GM19395 (cell line): Measurements from ENCODE around the gene MGA.
A peak's percentile ranks its signal among the peaks of the same experiment; 100 is the strongest.

Experiments used
- ATAC-seq: cut with Tn5 transposase; IDR thresholded peaks from one replicate; pipeline ENCODE4 v1.9.1; 2021; ENCODE audit warnings: mild to moderate bottlenecking, moderate library complexity; ENCODE audit not compliant: unreplicated experiment

The MGA gene

GRCh38 chr15:41656188-41656587 lies 4.0 kb upstream of the MGA start:
- no peak for ATAC-seq

- no peak for ATAC-seq
Observed at GRCh38 chr15:41658689-41659088, 1.5 kb upstream of the MGA start.

DNA sequence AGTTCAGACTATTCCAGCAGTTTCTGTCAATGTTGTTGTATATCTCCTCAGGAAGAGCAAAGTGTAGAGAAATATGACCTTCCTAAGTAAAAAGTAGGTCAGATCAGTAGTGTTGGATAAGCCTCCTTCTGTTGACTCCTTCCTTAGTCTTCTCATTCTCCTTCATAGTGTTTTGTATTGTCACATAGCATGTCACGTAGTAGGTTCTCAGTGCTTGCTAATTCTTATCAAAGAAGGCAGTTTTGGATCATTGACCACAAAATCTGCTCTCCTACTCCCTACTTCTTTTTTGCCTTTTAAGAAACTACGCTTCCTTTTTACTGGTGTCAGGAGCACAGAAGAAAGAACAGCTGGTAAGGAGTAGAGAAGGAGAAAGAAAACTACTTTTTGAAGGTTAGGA lies 1.0 kb upstream of the MGA start:
- ATAC-seq = no peak

DNA sequence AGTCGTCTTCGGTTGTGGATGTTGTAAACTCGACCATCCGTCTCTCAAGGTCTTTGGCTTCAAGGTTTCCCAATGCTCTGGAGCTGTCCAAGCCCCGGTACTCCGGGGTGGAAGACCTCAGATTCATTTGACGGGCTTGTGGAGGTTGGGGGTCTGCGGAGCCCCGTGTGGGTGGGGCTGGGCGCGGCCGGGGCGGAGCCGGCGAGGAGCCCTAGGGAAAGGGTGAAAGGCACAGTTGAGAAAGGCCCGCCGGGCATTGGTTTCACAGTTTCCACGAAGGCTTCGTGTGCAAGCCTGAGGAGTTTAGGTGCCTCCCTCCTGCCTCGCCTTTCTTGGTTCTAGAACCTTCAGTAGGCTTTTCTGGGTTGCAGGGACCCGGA lies 360 bp upstream of the MGA start:
- no peak for ATAC-seq

GRCh38 chr15:41661078-41661517 lies 893 bp downstream of the MGA start:
- ATAC-seq = no peak

- ATAC-seq = peak; percentile 48
Observed at GRCh38 chr15:41661518-41662225, 1.5 kb downstream of the MGA start.

DNA sequence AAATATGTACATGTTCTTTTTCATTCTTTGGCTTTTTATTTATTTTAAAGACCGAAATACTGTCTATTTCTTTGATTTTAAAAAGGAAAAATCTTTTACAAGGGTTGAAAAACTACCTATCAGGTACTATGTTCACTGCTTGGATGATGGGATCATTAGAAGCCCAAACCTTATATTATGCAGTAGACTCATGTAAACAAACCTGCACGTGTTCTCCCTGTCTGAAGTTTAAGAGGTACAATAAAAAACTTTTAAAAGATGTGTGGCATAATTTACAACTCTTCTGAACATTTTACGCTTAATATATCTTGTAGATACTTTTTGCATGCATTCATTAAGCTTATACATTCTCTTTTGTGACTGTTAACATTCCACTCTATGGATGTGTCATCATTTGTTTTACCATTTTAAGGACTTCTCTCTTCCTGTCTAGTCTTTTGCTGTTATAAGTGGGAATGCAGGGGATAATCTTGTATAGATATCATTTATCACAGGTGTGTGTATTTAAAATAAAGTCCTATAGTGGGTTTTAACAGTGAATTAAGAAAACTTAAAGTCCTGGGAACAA lies 6.2 kb downstream of the MGA start:
- ATAC-seq = no peak

- ATAC-seq = no peak
Observed at GRCh38 chr15:41669701-41670100, 9.5 kb downstream of the MGA start.

DNA sequence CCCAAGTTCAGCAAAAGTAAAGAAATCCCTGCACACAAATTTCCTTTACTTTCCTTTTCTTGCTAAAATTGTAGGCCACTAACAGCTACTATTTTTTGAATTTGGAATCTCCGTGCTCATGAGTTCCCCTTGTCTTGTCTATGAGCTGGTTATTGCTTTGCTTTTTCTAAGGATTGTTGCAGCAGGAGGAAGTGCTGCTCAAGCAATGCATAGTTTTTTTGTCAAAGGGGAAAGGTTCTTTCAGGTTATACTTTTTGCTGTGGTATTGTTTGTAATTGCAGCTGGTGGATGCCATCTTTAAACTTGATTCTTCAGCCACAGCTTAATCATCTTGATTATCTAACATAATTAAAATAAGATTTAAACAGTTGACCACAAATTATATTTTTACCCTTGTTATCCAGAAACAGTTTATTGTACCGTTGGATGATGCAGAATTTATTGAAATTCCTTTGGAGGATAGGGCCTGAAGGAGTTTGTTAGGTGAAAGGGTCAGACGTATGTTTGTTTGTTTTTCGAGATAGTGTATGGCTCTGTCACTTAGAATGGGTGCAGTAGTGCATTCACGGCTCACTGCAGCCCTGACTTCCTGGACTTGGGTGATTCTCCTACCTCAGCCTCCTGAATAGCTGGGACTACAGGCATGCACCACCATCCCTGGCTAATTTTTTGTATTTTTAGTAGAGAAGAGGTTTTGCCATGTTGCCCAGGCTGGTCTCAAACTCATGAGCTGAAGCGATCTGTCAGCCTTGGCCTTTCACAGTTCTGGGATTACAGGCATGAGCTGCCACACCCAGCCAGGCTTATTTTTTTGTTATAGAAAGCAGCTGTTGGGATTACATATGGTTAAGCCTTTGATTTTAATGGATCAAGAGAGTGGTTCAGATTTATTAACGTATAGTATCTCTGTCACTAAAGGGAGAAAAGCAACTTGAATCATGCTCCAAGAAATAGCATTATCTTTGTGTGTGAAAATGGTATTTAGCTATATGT lies 11.7 kb downstream of the MGA start:
- no peak for ATAC-seq

DNA sequence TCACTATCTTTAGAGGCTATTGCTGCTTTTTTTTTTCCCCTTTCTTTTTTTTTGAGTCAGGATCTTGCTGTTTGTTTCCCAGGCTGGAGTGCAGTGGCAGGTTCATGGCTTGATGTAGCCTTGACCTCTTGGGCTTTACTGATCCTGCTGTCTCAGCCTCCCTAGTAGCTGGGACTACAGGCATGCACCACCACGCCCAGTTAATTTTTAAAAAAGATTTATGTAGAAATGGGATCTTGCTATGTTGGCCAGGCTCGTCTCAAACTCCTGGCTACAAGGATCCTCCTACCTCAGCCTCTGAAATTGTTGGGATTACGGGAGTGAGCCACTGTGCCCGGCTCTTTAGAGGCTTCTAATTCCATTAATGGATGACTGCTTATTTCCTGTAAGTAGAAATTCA lies 15.1 kb downstream of the MGA start:
- no peak for ATAC-seq

GRCh38 chr15:41678742-41679141 lies 18.5 kb downstream of the MGA start:
- no peak for ATAC-seq

GRCh38 chr15:41683955-41684354 lies 23.8 kb downstream of the MGA start:
- no peak for ATAC-seq

DNA sequence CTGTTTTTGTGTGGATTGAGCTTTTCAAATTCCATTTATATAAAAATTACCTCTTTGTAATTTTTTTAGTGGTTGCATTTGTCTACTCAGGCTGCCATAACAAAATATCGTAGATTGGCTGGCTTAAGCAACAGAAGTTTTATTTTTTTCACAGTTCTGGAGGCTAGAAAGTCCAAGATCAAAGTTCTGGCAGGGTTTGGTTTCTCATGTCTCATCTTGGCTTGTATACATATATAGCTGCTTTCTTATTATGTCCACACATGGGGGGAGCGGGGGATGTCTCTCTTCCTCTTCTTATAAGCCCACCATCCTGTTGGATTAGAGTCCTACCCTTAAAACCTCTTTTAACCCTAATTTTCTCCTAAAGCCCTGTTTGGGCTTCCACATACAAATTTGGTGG lies 28.5 kb downstream of the MGA start:
- ATAC-seq = no peak

- ATAC-seq = no peak
Observed at GRCh38 chr15:41689083-41689482, 28.9 kb downstream of the MGA start.

DNA sequence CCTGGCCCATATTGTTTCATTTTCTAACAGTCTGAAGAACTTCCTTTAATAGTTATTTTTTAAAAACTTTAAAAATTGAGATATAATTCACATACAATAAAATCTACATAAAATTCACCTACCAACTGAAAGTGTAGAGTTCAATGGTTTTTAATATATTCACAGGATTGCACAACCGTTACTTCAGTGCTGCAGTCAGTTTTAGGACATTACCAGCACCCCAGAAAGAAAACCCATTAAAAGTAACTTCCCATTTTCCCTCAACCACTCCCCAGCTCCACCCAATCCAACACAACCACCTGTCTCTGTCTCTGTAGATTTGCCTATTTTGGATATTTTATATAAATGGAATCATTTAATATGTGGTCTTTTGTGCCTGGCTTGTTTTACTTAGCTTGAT lies 29.6 kb downstream of the MGA start:
- ATAC-seq = no peak

DNA sequence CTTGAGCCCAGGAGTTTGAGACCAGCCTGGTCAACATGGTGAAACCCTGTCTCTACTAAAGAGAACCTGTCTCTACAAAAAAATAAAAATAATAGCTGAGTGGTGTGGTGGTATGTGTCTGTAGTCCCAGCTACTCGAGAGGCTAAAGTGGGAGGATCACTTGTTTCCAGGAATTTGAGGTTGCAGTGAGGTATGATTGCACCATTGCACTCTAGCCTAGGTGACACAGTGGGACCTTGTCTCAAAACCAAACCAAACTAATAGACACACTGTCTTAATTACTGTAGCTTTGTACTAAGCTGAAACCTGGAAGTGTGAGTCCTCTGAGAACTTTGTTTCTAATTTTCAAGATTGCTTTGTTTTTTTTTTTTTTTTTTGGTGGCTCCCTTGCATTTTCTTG lies 30.4 kb downstream of the MGA start:
- ATAC-seq = no peak

DNA sequence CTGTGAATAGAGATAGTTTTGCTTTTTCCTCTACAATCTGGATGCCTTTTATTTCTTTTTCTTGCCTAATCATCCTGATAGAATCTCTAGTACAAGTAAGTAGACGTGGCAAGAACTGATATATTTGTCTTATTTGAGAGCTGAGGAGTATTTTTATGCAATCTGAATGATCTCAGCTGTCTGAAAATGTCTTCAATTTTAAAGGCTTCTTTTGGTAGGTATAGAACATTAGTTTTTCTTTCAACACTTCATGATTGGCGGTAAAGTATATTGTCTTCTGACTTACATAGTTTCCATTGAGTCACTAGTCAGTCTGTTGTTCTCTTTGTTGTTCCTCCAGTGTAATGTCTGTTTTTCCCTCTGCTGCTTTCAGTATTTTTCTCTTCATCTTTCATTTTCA lies 31.3 kb downstream of the MGA start:
- ATAC-seq = no peak

DNA sequence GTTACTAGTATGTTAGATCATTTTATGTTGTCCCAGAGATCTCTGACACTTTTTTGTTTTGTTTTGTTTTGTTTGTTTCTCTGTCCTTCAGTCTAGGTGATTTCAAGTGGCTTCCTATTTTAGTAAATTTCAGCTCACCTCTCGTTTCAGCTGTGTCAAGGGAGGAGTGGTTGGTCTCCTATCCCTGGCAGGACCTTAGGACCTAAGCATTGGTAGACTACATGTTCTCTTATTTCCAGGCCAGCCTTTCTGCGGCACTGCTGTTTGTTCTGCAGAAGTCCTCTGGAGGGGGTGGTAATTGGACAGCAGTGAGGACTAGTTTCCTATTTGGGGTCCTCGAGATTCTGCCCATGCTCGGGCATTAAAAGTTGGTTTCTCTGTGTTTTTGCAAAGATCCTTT lies 31.8 kb downstream of the MGA start:
- no peak for ATAC-seq

DNA sequence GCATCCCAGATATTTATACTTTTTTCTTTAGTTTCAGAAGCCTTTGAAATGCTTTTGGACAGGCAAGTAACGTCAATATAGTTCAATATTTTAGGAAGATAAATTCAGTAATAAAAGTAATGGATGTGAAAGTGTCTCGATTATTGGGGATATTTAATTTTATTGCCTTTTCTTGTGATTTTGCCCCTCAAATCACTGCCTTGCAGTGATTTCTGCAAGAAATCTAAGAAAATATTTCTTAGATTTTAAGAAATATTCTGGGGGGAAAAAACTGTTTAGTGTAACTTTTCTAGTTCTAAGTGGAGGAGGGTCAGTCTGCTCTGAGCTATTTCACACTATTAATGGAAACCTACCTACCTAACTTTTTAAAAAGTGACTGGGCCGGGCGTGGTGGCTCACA lies 33.6 kb downstream of the MGA start:
- no peak for ATAC-seq

- ATAC-seq = peak; percentile 92
Observed at GRCh38 chr15:41695750-41696436, 35.7 kb downstream of the MGA start.

GRCh38 chr15:41698779-41699178 lies 38.6 kb downstream of the MGA start:
- no peak for ATAC-seq
